SH-SY5Y (cell line): ENCODE results near the gene IQSEC3.

Source experiments
- GATA2 ChIP-seq: IDR thresholded peaks from 2 replicates; pipeline ENCODE4 v1.6.1; 2011; ENCODE audit warnings: mild to moderate bottlenecking, low read depth, low read length
- GATA3 ChIP-seq: IDR thresholded peaks from 2 replicates; pipeline ENCODE4 v1.6.1; 2011; ENCODE audit warnings: low read depth, mild to moderate bottlenecking, low read length, moderate library complexity

DNA sequence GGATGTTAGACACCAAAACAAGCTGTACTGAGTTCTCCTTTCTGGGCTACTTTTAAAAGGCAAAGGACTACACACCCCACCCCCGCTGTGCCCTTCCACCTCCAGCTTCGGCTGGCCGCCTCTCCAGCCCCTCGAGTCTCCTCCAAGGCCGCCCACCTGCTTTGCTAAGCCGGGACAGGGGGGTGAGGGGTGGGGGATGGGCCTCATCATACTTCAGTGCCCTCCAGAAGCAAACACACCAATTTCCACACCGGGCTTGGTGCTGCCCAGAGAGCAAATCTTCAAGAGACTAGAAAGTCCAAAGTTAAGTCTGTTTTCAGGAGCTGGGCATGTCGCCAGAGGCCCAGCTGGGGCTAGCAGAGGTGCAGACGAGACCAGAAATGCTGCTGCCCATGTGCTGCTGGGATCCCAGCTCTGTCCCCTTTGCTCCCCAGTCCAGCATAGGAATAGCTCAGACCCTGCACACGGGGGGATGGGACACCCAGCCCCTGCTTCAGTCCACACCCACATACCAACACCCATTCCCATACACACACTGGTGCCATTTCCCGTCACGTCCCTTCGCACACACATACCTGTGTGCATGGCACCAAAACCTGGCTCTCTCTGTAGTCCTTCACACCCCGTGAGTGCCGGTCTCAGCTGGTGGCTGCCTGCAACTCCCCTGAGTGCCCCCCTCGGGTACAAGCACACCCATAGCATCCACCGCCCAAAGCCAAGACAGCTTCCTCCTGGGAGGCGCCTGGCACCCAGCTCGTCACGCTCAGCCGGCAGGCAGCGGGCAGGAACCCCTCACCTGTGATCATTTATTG is 146.4 kb downstream of the IQSEC3 start:
- TF ChIP-seq GATA2 (no peak), GATA3 (no peak)
